H4 (cell line): ENCODE measurements around the gene CSF1. TPM values are rescaled to one million over a fixed set of nuclear protein-coding genes. Genes with fewer than 3 reads are reported as not detected.

ENCODE experiments used
- DNase-seq: peaks from one replicate; pipeline ENCODE4 v3.0.0-alpha.2; 2015; ENCODE audit warnings: low spot score
- total RNA-seq: library from RNA; depleted of rRNA; stranded (reverse); fragments of >200 nt; shearing (Covaris generic); gene quantifications from 2 replicates; pipeline ENCODE4 v1.2.3, GENCODE V29; 2014

Gene CSF1
- total RNA-seq, 1 experiment from 2014 or later, result 18.9 TPM

DNA sequence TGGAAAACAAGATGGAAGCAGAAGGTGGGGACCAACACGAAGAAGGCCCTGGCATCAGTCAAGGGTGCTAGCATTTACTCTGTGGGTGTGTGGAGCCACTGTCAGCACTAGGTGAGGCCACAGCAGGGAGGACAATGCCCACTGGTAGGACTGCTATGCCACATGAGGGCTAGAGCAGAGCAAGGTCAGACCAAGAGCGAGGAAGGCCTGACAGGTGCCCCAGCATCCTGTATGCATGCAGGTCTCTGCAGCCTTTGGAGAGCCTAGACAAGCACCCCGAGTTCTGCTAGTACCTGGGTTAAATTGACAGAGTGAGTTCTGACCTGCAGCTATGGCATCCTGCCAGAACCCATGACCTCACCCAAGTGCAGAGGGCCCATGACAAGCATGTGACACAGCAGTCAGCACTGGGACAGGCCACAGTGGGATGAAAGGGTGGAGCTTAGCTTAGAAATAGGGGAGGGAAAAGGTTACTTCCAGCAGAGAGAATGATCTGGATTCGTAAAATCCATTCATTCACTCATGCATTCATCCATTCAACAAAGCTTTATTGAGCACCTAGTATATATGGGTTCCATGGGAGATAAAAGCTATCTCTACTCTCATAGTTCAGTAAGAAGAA is 9.0 kb upstream of the CSF1 start:
- DNase-seq, result peak; percentile 43

DNA sequence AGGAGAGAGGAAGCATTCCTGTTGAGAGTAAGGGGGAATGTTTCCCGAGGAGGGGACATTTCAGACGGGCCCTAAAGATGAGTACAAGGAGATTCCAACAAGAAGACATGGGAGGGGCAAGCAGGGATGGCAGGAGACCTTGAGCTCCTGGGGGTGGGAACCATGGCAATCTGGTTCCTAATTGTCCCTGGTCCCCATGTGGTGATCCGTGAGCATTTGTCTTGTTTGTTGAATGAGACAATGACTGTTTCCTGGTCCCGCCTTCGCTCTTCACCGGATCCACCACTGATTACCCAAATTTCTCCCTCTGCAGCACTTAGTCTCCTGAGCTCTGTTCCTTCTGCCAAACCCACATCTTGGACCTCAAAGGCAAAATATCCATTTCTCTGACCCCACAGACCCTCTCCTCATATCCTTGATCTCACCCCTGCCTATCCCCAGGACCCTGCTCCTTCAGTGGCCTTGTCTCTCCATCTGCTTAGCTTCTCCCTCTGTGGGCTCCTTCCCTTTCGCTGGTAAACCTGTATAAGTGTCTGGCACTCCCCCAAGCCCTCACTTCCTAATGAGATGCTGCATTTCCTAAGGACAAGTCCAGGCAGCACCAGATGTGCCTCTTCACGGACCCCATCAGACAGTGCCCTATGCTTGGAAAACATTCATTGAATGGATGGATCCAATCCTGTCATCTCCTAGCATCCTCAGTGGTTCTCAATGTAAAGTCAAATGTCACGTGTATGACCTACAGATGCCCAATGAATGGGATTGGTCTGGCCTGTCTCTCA is 8.3 kb upstream of the CSF1 start:
- no peak for DNase-seq

DNA sequence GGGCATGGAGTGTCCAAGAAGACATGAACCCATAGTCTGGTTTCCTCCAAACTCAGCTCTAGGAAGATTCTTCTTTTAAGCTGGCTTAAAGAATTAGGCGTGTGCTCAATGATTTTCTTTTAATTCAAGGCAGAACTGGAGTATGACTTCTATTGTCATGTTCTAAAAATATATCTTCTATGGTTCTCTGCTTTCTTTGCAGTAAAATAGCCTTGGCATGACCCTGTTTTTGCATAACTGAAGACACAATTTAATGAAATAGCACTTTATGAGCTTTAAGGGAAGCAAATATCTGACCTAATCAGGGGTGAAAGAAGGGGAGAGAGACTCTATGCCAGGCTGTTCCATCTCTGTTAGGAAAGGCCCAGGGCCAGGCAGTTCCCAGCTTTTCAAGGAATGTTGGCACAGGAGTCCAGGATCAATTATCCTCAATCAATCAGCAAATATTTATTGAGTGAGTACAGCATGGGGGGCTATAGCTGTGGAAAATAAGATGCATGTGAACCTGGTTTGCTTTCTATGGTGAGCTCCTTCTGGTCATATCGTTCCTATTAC is 7.2 kb upstream of the CSF1 start:
- no peak for DNase-seq

- peak; percentile 85 for DNase-seq
Measured at GRCh38 chr1:109904105-109904817, 6.4 kb upstream of the CSF1 start.

DNA sequence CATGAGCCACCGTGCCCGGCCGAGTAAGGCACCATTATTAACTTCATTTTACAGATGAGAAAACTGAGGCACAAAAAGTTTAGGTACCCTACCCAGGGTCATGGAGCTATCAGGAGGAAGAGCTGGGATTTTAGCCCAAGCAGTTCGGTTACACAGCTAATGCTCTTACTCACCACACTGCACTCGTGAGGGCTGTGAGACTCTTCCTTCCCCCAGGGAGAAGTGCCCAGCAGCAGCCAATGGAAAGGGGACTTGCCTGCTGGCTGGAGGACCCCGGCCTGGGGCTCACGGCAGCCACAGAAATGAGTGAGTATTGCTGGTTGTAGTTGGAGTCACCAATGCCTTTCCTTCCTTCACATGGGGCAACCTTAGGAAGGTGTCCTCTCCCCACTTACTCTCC is 5.2 kb upstream of the CSF1 start:
- no peak for DNase-seq

- no peak for DNase-seq
Measured at GRCh38 chr1:109906160-109906838, 4.3 kb upstream of the CSF1 start.

DNA sequence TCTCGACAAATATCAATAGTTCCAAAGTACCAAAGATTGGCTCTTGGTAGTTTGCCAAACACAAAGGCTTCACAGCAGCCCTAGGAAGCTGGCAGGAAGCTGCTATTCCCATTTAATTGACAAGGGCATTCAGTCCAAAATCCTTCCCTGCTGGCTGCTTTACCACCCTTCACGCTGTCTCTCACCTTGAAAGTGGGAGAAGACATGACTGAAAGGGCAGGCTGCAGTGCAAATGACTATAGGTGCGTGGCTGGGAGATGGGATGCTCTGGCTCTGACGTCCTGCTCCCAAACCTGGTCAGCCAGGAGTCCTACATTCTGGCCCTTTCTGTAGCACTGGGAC is 3.8 kb upstream of the CSF1 start:
- no peak for DNase-seq

- no peak for DNase-seq
Measured at GRCh38 chr1:109907190-109907774, 3.4 kb upstream of the CSF1 start.

DNA sequence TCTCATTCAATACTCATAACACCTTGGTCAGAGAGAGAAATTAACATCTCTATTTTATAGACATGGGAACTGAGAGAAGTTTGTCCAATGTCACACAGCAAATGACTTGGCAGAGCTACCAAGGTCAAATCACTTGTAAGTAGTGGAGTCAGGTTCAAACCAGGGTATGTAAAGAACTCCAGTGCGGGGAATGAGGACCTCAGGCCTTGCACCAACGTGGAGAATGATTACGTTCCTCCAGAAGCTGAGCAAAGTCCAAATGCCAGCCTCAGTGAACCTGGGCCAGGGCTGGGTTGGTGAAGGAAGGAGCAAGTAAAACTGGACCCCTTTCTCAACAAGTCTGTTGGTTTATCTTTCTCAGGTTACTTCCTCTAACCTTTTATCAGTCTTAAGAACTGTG is 1.8 kb upstream of the CSF1 start:
- DNase-seq, result no peak

DNA sequence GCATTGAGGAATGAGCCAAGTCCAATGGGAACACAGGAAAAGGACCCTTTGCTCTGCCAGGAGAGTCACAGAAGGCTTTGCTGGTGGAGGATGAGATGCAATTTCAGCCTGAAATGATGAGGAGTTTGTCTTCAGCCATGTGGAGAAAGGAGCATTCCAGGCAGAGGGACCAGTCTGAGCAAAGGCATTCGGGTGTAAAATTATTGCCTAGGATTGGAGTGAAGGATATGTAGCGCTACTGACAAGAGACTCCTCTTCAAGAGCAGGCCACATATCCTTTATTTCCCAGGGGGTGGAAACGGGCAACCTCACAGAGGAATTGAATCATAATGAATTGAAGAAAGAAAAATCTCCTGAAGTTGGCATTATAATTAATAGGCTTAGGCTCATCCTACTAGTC is 1.1 kb upstream of the CSF1 start:
- no peak for DNase-seq

DNA sequence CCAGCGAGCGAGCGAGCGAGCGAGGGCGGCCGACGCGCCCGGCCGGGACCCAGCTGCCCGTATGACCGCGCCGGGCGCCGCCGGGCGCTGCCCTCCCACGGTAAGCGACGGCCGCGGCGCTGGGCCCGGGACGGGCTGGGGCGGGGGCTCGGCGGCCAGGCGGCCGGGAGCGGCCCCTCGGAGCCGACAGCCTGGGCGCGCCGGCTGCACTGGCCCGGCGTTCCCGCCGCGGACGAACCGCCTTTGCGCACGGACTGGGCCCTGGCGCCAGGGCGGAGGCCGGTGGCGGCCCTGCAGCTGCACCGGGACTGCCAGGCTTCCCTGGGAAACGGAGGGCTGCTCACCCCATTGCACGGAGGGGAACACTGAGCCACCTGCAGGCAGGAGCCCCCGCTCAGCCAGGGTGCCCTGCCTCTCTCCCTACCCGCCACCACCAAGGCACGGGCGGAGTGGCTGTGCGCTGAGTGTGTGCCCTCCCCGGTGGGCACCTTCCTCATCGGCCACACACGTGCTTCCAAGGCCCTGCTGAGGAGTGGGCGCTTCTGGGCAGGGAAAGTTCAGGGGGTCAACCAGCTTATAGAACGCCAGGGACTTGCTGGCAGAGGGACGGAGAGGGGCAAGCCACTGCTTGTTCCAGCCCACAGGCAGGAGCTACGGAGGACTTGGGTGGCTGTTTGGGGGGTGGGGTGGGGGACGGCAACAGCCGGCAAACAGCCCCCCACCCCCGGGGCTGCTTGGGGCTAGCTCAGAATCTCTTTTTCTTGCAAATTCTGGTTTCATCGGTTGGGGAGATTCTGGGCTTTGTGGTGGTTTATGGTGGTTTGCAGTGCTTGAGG is 532 bp downstream of the CSF1 start:
- no peak for DNase-seq

DNA sequence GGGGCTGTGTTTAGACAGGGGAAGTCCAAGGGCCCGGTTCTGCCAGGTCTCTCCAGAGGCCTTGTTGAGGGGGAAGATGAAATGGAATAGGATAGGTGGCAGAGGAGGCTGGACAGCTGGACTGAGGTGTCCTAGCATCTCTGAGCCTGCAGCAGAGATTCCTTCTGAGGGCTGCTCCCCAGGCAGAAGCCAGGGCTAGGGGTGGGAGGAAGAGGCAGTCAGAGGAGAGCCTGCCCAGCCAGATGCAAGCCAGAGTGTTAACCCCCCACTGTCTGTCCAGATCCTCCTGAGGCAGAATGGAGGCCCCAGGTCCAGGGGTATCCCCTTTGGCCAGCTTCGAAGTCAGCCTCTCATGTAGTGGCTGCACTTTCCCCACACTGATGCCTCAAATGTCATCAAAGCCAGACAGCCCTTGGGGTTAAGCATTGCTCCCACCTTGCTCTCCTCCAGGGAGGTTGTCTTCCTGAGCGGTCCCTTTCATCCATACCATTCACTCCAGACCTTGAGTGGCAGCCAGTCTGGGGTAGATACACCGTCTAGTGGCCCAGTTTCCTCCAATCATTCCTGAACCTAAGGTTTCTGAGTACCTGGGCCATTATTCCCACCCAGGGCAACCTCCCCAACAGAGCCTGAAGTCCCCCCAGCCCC is 1.7 kb downstream of the CSF1 start:
- DNase-seq, result no peak

- no peak for DNase-seq
Measured at GRCh38 chr1:109912873-109913272, 2.2 kb downstream of the CSF1 start.

GRCh38 chr1:109913360-109913879 is 2.8 kb downstream of the CSF1 start:
- DNase-seq, result no peak

DNA sequence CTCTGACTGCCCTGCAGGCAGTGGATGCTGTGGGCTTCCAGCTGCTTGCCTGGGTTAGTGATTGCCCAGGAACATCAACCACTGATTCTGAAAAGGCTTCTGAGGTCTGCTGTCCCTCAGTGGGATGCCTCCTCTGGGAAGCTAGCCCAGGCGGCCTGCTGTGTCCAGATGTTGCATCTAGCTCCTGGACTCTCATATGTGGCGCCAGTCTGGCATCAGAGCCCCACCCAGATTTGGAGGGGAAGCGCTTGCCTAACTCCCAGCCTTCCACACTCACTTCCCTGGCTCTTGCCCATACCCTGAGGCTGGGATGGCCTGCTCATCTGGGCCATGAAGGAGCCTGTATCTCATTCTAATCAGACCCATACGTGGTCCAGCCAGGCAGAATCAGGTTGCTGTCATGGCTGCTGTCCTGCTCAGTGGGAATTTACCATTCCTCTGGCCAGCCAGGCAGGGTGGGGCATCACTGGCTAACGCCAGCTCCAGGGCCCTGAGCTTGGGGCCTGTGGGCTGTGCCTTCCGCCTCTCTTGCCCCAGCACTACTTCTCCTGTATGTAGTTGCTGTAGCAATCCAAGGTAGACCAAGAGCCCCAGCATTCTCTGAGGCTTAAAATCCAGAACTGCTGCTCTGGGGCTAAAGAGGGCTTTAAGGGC is 4.1 kb downstream of the CSF1 start:
- no peak for DNase-seq

GRCh38 chr1:109917051-109917767 is 6.6 kb downstream of the CSF1 start:
- no peak for DNase-seq

GRCh38 chr1:109917768-109918606 is 7.3 kb downstream of the CSF1 start:
- DNase-seq, result no peak

DNA sequence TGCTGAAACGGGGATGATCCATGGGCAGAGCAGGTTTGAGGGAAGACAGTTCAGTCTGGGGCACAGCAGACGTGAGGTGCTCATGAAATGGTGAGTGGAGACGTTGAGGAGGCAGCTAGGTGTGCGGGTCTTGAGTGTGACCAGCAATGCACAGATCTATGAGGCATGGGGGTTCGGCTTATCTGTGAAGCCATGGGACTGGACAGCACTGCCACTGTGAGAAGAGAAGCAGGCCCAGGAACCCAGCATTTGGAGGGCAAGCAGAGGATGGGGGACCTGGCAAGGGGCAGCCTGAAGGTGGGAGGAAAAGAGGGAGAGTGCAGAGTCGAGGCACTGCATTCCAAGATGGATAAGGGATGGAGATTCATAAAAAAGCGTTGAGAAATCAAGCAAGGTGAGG is 8.0 kb downstream of the CSF1 start:
- no peak for DNase-seq
